ENCODE data around the gene KCTD7.
"Not testable (repeated sequence)": the region's sequence is repeated elsewhere in the genome, so short reads cannot be mapped to it uniquely, and the experiment has no call there.

The KCTD7 gene

DNA sequence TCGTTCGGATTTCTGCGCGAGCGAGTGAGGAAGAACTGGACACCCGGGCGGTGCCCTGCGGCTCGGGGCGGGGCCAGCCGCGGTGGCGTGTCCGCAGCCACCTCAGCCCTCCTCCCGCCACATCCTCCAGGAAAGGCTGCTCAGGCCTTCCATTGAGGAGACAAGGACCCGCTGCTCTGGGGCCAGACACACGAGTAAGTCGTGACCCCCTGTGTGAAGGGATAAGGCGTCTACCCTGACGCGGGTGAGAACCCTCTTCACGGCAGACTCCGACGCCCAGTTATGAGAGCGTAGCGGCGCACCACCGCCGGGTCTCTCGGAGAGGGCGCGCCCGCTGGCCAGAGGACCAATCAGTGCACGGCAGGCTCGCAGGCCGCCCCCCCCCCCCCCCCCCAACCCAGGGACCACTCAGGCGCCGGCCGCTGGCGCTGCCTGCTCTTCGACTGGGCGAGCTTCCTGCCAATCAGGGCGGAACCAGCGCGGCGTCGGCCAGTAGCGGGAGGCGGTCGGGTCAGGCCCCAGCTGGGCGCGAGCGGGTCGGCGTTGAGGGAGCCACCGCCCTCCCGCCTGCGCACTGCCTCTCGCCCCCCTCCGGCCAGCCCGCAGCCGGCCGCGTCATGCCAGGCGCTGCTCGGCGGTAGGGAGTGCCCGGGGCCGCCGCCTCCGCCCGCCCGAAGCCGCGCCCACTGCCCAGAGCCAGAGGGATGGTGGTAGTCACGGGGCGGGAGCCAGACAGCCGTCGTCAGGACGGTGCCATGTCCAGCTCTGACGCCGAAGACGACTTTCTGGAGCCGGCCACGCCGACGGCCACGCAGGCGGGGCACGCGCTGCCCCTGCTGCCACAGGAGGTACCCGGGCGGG is at the start of gene KCTD7:
Gene KCTD7 (plus strand): TSS at position 521 of the 861 bp plus-strand sequence. CDS start 184 bp downstream, at position 705.
- peak within 1 kb of the TSS; percentile 95 for H3K4me3 ChIP-seq
- peak; percentile 100 for DNase-seq (ENCODE audit: low spot score)
- peak within 1 kb of the TSS; percentile 95 to 99 for H3K27ac ChIP-seq
- TF ChIP-seq, protein P1, sequence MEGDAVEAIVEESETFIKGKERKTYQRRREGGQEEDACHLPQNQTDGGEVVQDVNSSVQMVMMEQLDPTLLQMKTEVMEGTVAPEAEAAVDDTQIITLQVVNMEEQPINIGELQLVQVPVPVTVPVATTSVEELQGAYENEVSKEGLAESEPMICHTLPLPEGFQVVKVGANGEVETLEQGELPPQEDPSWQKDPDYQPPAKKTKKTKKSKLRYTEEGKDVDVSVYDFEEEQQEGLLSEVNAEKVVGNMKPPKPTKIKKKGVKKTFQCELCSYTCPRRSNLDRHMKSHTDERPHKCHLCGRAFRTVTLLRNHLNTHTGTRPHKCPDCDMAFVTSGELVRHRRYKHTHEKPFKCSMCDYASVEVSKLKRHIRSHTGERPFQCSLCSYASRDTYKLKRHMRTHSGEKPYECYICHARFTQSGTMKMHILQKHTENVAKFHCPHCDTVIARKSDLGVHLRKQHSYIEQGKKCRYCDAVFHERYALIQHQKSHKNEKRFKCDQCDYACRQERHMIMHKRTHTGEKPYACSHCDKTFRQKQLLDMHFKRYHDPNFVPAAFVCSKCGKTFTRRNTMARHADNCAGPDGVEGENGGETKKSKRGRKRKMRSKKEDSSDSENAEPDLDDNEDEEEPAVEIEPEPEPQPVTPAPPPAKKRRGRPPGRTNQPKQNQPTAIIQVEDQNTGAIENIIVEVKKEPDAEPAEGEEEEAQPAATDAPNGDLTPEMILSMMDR (IDR thresholded peaks at IDR 0.05) = no peak

DNA sequence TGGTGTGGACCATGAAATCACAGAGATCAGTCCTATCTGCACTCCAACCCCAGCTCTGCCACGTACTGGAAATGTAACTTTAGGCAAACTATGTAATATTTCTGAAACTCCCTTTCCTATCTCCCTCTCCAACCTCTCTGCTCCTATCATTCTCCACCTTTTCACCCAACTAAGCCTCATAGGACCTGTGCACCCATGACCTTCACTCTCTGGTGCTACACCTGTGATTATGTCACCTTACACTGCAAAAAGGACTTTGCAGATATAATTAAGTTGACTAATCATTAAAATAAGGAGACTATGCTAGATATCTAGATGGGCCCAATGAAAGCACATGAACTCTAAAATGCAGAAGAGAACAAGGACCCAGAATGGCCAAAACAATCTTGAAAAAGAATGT is 48.3 kb upstream of the KCTD7 start:
- not testable (repeated sequence) for H3K27ac ChIP-seq; DNase-seq (ENCODE audit: low spot score); H3K4me3 ChIP-seq

DNA sequence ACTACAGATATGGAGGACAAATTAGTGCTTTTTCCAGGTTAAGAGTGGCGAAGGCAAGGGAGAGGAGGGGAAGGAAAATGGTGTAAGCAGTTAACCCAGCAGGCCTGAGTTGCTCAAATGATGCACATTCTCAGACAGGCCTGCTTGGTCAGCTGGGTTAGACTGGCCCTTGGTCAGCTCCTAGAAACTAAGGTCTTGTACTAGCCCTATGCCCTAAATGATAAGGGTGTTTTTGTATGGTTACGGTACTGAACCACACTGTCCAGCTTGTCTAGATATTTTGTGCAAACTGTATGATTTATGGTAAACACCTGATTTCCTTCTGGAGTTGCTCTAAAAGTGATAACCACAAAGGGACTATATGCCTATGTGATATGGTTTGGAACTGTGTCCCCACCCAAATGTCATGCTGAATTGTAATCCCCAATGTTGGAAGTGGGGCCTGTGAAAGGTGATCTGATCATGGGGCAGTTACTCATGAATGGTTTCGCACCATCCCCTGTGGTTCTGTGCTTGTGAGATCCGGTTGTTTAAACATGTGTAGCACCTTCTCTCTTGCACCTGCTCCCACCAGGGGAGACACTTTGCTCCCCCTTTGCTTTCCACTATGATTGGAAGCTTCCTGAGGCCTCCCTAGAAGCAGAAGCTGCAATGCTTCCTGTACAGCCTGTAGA is 45.7 kb upstream of the KCTD7 start:
- H3K4me3 ChIP-seq; H3K27ac ChIP-seq; DNase-seq (ENCODE audit: low spot score): not testable (repeated sequence)

DNA sequence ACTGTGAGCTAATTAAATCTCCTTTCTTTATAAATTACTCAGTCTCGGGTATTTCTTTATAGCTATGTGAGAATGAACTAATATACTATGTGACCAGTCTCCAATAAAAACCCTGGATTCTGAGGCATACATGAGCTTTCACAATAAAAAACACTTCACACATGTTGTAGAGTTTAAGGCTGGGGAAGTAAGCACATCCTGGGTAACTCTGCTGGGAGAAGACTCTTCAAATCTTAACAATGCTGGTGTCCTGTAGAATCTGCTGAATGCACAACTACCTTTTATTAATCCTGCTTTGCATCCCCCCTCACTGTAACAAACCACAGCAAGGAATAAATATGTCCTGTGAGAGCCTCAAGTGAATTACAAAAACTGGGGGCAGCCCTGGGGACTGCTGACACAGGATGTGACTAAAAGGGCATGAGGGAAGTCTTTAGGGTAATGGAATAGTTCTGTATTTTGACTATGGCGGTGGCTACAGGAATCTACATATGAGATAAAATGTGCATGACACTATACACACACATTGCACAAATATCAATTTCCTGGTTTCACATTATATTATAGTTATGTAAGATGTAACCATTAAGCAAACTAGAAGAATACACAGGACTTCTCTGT is 45.1 kb upstream of the KCTD7 start:
- Histone ChIP-seq H3K27ac (no peak overlapping the region), H3K4me3 (no peak overlapping the region)
- TF ChIP-seq, protein P1 (IDR thresholded peaks at IDR 0.05) = no peak
- no peak for DNase-seq (ENCODE audit: low spot score)

DNA sequence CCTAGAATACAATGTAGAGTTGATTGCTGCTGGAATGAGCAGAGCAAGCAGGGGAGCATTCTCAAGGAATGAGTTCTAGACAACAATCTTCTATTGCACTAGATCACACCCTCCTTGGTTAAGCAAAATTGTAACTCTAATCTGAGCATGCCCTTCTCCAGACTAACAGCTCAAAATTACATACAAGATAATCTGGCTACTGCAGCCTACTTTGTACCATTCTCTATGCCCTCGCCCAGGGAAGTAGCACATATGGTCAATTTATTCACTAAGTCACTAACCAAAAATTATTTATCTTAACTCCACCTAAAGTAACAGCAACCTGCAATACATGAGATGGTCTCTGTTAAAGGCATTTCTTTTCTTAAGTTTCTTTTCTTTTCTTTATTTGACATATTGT is 42.5 kb upstream of the KCTD7 start:
- Histone ChIP-seq H3K27ac (no peak overlapping the region), H3K4me3 (no peak overlapping the region)
- DNase-seq (ENCODE audit: low spot score) = no peak
- TF ChIP-seq, protein P1 (IDR thresholded peaks at IDR 0.05) = no peak

GRCh38 chr7:66588226-66588625 is 40.5 kb upstream of the KCTD7 start:
- H3K27ac ChIP-seq; DNase-seq (ENCODE audit: low spot score); H3K4me3 ChIP-seq: not testable (repeated sequence)

- not testable (repeated sequence) for DNase-seq (ENCODE audit: low spot score); H3K27ac ChIP-seq
Observed at GRCh38 chr7:66588856-66589570, 39.7 kb upstream of the KCTD7 start.

GRCh38 chr7:66590302-66591057 is 38.2 kb upstream of the KCTD7 start:
- peak overlapping the region in 1 of 2 donors; percentile 42 for H3K27ac ChIP-seq
- H3K4me3 ChIP-seq = peak overlapping the region; percentile 99
- not testable (repeated sequence) for DNase-seq (ENCODE audit: low spot score)

More at GRCh38 chr7:66588856-66589570, 39.7 kb upstream of the KCTD7 start:
- H3K4me3 ChIP-seq = not testable (repeated sequence)

GRCh38 chr7:66591058-66591798 is 37.5 kb upstream of the KCTD7 start:
- Histone ChIP-seq H3K27ac (peak overlapping the region; percentile 90 to 99), H3K4me3 (peak overlapping the region; percentile 99)
- DNase-seq (ENCODE audit: low spot score) = not testable (repeated sequence)
